Neutrophil (primary cell): ENCODE measurements around the gene RRM2.
A peak's percentile ranks its signal among the peaks of the same experiment; 100 is the strongest.

ENCODE experiments used
- H3K27ac ChIP-seq: fragments of 200-600 bp; sonication (generic); 2 replicates; pipeline ENCODE4 v1.5.1; 2016; ENCODE audit warnings: mild to moderate bottlenecking, moderate library complexity
- H3K27me3 ChIP-seq: fragments of 200-600 bp; sonication (generic); 2 replicates; pipeline ENCODE4 v1.6.0; 2016; ENCODE audit warnings: mild to moderate bottlenecking
- H3K36me3 ChIP-seq: fragments of 200-600 bp; sonication (generic); 2 replicates; pipeline ENCODE4 v1.5.1; 2017
- H3K4me1 ChIP-seq, 2 experiments: fragments of 200-600 bp in 1 of 2; sonication (generic) in 1 of 2; 1 replicate in 1 of 2; 2 replicates in 1 of 2; pipeline versions ENCODE4 v1.5.1 to v1.6.1; 2013 to 2016; ENCODE audit warnings: low read depth in 1 of 2, low read length in 1 of 2, mild to moderate bottlenecking in 1 of 2, moderate library complexity in 1 of 2; ENCODE audit not compliant: control insufficient read depth in 1 of 2, insufficient read depth in 1 of 2
- H3K4me3 ChIP-seq, 2 experiments: fragments of 200-600 bp in 1 of 2; sonication (generic) in 1 of 2; 1 replicate in 1 of 2; 2 replicates in 1 of 2; pipeline ENCODE4 v1.5.1; 2013 to 2016; ENCODE audit warnings: low read depth in 1 of 2, low read length in 1 of 2, mild to moderate bottlenecking in 1 of 2, moderate library complexity in 1 of 2
- H3K9me3 ChIP-seq: fragments of 200-600 bp; sonication (generic); 2 replicates; pipeline ENCODE4 v1.5.1; 2016
- TF ChIP-seq, protein P1 (sequence below): fragments of 200-600 bp; sonication (generic); IDR thresholded peaks from 2 replicates; pipeline ENCODE4 v1.5.1; 2016; ENCODE audit warnings: antibody characterized with exemption

RRM2 gene

GRCh38 chr2:10076988-10077527, 45.5 kb upstream of the RRM2 start:
- Histone ChIP-seq H3K4me3 (no peak overlapping the region), H3K36me3 (no peaks in the 10 kb centered on the region), H3K27ac (no peak overlapping the region), H3K27me3 (peaks cover 93% of the 10 kb centered on the region), H3K9me3 (no peaks in the 10 kb centered on the region), H3K4me1 (peaks cover 10 to 31% of the 10 kb centered on the region in 2 experiments)
- TF ChIP-seq, protein P1, sequence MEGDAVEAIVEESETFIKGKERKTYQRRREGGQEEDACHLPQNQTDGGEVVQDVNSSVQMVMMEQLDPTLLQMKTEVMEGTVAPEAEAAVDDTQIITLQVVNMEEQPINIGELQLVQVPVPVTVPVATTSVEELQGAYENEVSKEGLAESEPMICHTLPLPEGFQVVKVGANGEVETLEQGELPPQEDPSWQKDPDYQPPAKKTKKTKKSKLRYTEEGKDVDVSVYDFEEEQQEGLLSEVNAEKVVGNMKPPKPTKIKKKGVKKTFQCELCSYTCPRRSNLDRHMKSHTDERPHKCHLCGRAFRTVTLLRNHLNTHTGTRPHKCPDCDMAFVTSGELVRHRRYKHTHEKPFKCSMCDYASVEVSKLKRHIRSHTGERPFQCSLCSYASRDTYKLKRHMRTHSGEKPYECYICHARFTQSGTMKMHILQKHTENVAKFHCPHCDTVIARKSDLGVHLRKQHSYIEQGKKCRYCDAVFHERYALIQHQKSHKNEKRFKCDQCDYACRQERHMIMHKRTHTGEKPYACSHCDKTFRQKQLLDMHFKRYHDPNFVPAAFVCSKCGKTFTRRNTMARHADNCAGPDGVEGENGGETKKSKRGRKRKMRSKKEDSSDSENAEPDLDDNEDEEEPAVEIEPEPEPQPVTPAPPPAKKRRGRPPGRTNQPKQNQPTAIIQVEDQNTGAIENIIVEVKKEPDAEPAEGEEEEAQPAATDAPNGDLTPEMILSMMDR = no peak

GRCh38 chr2:10078001-10078400, 44.5 kb upstream of the RRM2 start:
- Histone ChIP-seq H3K4me3 (no peak overlapping the region), H3K27ac (no peak overlapping the region), H3K4me1 (peaks cover 10 to 23% of the 10 kb centered on the region in 2 experiments), H3K27me3 (peaks cover 100% of the 10 kb centered on the region), H3K9me3 (no peaks in the 10 kb centered on the region), H3K36me3 (no peaks in the 10 kb centered on the region)
- TF ChIP-seq, protein P1 = no peak

DNA sequence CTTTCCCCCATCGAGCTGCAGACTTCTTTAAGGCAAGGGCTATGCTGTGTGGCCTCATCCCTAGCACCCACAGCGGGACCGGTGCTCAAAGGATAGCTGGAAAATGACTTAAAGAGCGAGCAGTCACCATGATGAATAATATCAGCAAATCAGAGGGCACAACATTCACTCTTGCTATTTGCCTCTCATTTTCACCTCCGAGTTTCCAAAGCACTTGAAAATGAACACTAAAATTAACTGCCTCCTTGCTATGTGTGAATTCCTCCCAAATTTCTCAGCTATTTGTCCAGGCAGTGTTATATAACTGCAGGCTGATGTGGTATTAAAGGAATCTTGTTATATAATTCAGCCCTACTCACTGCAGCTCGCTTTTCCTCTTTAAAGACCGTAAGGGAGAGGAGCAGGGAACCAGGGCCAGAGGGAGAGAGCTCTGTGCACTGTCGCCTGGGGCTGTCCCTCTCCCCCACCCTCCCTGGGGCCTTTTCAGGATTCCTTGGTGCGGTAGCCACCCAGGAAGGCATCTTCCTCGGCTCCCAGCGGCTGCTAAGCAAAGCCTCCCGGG, 43.8 kb upstream of the RRM2 start:
- no peaks in the 10 kb centered on the region for H3K9me3 ChIP-seq
- H3K27me3 ChIP-seq = peaks cover 100% of the 10 kb centered on the region
- no peak overlapping the region for H3K4me3 ChIP-seq
- TF ChIP-seq, protein P1 = no peak
- H3K4me1 ChIP-seq = peaks cover 10 to 22% of the 10 kb centered on the region in 2 experiments
- no peaks in the 10 kb centered on the region for H3K36me3 ChIP-seq
- no peak overlapping the region for H3K27ac ChIP-seq

GRCh38 chr2:10079266-10079869, 43.2 kb upstream of the RRM2 start:
- no peaks in the 10 kb centered on the region for H3K36me3 ChIP-seq
- H3K4me1 ChIP-seq = peaks cover 10 to 22% of the 10 kb centered on the region in 2 experiments
- TF ChIP-seq, protein P1 = no peak
- no peaks in the 10 kb centered on the region for H3K9me3 ChIP-seq
- peaks cover 100% of the 10 kb centered on the region for H3K27me3 ChIP-seq
- H3K4me3 ChIP-seq = peak overlapping the region; percentile 26 to 36
- H3K27ac ChIP-seq = no peak overlapping the region

- Histone ChIP-seq H3K27me3 (peaks cover 100% of the 10 kb centered on the region), H3K9me3 (no peaks in the 10 kb centered on the region), H3K4me1 (peaks cover 10 to 22% of the 10 kb centered on the region in 2 experiments), H3K36me3 (no peaks in the 10 kb centered on the region), H3K4me3 (peak within 1 kb of the TSS; percentile 26 to 50), H3K27ac (no peak within 1 kb of the TSS)
- TF ChIP-seq, protein P1 = no peak
Measured at GRCh38 chr2:10079870-10080535, 42.5 kb upstream of the RRM2 start, which contains the start of gene CYS1. TSS of gene CYS1 (minus strand) at chr2:10080411. CDS start at chr2:10080223, 188 bp downstream.
